ENCODE measurements around the gene IFRD1. TPM values are rescaled to one million over a fixed set of nuclear protein-coding genes. Genes with fewer than 3 reads are reported as not detected.

IFRD1 gene
- total RNA-seq: 33.9 and 37.5 TPM in 2 replicates

DNA sequence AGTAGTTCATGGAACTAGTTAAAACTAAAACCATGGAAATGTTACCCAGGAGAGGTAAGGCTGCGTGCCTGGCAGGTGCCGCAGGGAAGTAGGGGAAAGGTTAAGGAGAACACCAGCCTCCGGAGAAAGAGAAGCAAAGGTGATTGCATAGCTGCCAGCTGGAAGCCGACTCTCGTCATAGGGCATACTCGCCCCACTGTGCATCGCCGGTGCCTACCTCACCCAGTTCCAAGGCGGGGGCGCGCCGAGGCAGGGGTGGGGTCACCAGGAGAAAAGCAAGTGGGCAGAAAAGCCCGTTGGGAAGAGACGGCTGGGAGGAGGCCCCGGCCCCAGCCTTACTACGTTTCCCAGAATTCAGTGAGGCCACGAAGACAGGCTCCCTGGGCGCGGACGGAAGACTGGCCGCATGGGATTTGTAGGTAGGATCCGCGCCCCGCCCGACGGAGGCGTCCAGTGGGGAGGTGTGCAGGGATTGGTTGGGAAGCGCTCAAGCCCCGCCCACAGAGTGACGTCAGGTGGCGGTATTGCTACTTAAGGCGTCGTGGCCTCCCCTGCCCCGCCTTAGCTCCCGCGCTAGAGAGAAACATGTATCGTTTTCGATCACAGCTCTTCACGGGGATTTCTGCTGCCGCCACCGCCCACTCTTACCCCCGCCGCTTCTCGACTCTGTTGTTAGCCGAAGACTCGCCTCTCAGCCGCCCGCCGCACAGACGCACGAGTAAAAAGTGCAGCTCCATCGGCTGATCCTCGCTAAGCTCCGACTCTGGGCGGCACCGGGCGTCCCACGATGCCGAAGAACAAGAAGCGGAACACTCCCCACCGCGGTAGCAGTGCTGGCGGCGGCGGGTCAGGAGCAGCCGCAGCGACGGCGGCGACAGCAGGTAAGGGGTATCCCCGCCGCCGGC lies at the start of gene IFRD1:
Gene IFRD1 (plus strand): TSS at position 559 of the 905 bp plus-strand sequence. CDS start 229 bp downstream, at position 788.
- DNase-seq (ENCODE audit: extremely low read depth, low read depth, low spot score): peak; percentile 81

DNA sequence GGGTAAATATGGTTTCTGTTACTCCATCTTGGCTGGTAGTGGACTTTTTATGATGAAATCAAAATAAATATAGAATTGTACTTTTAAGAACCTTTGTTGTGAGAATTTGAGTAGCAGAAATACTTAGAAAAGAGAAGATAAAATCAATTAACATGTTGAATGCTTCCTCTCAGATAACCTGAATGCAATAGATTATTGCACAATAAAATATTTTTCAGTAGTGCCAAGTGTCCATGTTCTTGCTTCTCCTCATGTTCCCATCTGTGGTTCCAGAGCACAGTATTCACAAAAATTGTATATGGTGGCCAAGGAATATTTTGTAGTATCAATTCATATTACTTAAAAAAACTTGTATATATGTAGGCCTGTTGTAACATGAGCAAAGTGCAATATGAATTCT lies 45.9 kb upstream of the IFRD1 start:
- no peak for DNase-seq (ENCODE audit: extremely low read depth, low read depth, low spot score)

GRCh38 chr7:112405286-112405685 lies 45.0 kb upstream of the IFRD1 start:
- no peak for DNase-seq (ENCODE audit: extremely low read depth, low read depth, low spot score)

- DNase-seq (ENCODE audit: extremely low read depth, low read depth, low spot score): no peak
These were observed 43.0 kb upstream of the IFRD1 start for GRCh38 chr7:112407261-112407660.

DNA sequence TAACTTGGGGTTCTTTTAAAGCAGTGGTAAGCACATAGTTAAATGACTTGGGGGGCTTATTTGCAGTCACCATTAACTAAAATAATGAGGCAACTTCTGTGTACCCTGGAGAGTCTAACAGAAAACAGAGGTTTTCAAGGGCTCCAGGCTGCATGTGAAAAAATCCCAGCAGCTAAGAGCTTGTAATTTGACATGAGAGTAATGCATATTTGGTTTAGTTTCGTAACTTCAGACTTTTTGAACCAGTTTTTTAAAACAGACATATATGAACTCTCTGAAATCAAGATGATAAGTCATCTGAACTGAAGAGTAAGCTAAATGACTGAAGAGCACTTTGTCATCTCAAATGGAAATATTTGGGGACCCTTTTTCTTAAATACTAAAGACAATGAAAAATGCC lies 40.2 kb upstream of the IFRD1 start:
- no peak for DNase-seq (ENCODE audit: extremely low read depth, low read depth, low spot score)

DNA sequence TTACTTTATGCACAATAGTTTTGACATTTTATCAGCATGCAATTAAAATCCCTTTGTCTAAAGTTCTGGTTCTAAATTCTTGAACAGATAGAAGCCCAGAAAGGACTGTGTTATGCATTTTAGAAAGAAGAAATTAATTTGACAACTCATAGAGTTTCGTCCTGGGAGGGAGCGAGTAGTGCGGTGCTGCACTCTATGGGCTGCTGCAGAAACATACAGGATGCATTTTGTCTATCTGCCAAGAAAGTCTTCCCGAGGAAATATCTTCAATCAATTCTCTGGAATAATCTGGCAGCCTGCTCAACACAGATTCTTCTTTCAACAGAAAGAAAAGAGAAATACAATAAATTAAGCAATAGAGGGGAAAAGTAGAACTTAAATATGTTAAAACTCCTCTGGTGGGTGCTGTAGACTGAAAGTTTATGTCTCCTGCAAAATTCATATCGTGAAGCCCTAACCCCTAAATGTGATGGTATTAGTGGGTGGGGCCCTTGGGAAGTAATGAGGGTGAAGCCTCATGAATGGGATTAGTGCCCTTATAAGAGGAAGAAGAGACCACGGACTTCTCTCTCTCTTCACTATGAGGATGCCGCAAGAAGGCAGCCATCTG lies 39.0 kb upstream of the IFRD1 start:
- no peak for DNase-seq (ENCODE audit: extremely low read depth, low read depth, low spot score)

DNA sequence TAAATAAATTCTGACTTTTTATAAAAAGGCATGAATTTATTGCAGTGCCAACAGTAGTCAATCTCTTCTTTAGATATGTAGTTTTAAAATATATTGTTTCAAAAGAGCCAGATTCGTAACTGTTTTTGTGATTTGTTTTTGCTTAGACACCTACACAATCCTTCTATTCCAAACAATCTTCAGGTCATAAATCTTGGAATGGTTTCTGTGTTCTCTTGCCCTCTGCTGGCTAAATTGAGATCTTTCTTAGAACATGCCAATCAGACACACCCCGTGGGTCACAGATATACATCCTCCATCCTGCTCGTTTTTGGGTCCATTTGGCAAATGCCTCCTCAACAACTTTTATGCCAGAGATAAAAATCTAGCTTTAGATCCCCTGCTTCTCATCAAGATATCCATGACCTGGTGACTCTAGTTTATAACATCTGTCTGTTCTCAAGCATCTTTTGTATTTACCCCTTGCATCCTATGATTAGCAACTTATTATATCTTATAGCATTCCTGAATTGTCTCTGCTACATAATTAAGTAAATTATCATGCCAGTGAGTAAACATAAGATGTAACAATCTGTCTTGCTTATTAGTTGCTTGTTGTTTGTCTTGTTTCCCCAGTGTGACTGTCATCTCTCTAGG lies 35.3 kb upstream of the IFRD1 start:
- no peak for DNase-seq (ENCODE audit: extremely low read depth, low read depth, low spot score)

DNA sequence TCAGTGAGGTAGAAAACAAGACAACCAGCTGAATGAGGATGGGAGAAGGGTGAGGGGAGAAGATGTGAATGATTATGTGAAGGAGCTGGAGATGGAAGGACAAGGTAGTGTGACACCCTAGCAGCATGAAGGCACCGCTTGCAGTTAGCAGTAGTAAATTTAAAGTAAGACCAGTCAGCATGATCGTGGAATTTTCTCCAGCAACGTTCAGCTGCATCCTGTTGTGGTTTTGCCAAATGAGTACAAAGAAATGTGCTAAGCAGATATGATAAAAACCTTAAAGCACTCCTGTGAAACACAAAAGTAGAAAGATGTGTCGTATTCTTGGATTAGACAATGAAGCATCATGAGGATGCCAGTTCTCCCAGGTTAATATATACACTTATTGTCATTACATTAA lies 34.1 kb upstream of the IFRD1 start:
- no peak for DNase-seq (ENCODE audit: extremely low read depth, low read depth, low spot score)

DNA sequence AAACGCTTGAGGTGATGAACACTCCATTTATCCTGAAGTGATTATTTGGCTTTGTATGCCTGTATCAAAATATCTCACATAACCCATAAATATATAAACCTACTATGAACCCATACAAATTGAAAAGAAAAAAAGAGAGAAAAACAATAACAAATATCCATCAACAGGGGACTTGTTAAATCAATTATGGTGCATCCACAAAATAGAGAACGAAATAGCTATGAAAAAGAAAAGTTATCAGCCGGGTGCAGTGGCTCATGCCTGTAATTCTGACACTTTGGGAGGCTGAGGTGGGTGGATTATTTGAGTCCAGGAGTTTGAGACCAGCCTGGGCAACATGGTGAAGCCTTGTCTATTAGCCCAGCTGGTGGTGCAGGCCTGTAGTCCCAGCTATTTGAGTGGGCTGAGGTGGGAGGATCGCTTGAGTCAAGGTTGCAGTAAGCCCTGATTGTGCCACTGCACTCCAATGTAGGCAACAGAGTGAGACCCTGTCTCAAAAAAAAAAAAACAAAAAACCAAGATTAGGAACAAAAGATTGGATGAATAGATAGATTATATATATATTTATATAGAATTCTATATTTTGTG lies 30.6 kb upstream of the IFRD1 start:
- no peak for DNase-seq (ENCODE audit: extremely low read depth, low read depth, low spot score)

DNA sequence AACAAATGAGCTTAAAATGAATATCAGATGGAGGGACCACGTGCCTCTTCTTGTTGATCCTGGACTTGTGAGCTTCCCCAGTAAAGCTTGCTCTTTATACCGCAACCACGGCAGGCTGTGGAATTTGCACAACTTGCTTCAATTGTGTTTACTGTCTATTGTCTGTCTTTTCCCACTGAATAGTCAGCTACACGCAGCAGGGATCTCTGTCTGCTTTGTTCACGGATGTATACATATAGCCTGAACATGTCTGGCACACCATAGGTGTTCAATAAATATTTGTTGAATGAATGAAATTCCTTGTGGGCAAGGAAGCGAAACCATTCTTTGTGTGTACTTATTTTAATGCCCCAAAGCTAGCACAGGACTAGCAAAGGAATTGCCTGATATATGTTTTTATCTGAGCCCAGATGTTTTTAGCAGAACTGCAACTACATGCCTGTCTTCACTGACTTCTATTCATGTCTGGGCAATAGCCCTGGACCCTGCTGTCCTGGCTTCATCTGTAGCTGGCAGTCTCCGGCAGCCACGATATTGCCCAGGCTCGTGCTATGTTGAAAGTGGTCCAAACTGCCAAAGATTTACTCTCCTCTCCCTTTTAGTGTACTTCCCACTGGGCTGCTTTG lies 29.9 kb upstream of the IFRD1 start:
- no peak for DNase-seq (ENCODE audit: extremely low read depth, low read depth, low spot score)

GRCh38 chr7:112421666-112422486 lies 28.4 kb upstream of the IFRD1 start:
- DNase-seq (ENCODE audit: extremely low read depth, low read depth, low spot score): no peak

DNA sequence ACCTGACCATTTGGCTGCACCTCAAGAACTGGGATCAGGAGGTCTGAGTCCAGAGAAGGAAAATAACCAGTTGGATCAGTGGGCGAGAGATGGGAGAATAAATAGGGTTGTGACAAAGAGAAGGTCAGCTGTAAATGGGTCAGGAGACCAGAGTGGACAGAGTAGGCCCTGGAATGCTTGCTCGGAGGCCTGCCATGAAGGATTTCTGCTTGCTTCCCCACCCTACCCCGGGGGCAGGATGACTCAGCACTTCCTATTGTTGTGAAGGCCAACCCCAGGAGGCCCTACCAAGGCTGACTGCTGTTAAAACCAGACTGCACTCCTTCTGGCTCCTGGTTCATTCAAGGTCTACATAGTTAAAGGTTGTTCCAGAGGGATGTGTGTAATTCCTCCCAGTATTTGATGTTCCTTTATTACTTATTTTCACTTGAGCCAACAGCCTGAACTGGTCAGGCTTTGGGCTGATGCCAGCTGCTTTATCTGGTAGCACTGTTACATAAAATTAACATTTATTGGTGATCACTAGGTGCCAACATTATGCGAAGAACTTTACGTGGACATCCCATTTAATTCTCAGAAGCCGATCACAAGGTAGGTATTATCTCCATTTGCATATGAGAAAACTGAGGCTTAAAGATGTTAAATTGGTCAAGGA lies 27.3 kb upstream of the IFRD1 start:
- DNase-seq (ENCODE audit: extremely low read depth, low read depth, low spot score): peak; percentile 72

DNA sequence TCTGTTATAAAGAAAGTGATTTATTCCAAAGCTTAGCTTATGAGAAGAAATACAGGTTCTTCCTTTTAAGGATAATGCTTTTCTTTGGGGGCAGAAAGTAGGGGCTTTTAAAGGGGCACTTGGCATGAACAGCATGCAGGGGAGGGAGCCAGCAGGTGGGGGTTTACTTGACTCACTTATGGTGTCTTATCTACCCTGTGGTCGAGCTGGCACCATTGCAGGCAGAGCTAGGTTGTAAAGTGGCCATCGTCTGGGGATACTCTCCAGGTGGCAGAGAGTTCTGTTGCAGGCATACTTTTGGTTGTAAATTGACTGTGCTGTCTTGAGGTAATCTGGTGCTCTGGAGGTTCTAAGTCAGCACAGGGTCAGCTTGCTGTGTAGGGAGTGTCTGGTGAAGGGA lies 26.3 kb upstream of the IFRD1 start:
- DNase-seq (ENCODE audit: extremely low read depth, low read depth, low spot score): no peak

DNA sequence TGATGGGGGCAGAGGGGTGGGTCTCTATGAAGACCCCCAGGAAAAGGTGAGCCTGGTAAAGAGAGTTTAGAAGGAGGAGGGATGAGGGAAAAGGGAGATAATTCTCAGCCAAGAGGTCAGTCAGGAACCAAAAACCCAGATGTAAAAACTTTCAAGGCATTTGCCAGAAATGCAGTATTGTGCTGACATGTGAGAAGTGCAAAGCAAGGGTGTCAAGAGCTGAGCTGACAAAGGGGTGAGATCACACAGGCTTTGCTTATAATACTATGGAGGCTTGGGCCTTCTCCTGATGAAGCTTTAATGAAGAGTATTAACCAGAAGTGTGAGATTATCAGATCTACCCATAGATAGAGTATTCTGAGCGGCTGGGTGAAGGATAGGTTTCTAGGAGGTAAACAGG lies 22.3 kb upstream of the IFRD1 start:
- DNase-seq (ENCODE audit: extremely low read depth, low read depth, low spot score): no peak

- no peak for DNase-seq (ENCODE audit: extremely low read depth, low read depth, low spot score)
These were observed 21.5 kb upstream of the IFRD1 start for GRCh38 chr7:112428715-112429114.

GRCh38 chr7:112430649-112431048 lies 19.6 kb upstream of the IFRD1 start:
- no peak for DNase-seq (ENCODE audit: extremely low read depth, low read depth, low spot score)

DNA sequence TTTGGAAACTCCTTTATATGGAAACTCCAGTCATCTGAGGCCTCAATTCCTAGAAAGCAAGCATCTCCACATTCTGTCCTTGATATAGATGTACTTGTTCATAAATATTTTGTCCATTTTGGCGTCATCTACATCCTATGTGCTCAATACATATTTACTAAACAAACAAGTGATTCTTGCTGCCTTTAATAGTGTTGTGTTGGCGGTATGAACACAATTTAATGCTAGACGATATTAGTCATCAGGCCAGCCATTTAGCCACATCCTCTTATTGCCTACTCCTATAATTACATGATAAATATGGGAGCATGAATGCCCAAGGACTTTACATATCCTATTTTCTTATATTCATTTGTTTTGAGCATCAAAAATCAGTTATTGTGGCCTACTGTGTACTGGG lies 18.5 kb upstream of the IFRD1 start:
- DNase-seq (ENCODE audit: extremely low read depth, low read depth, low spot score): no peak

- no peak for DNase-seq (ENCODE audit: extremely low read depth, low read depth, low spot score)
These were observed 17.0 kb upstream of the IFRD1 start for GRCh38 chr7:112433289-112433688.

GRCh38 chr7:112437072-112437471 lies 13.2 kb upstream of the IFRD1 start:
- no peak for DNase-seq (ENCODE audit: extremely low read depth, low read depth, low spot score)

- DNase-seq (ENCODE audit: extremely low read depth, low read depth, low spot score): no peak
These were observed 10.8 kb upstream of the IFRD1 start for GRCh38 chr7:112439476-112439875.

Measured in glomerular endothelial cell (primary cell).